Transverse colon (tissue), 4 donors: Measurements from ENCODE around the gene PSMB7.

Experiments used
- EP300 ChIP-seq: sonication (generic); formaldehyde crosslinking; IDR thresholded peaks from one replicate; pipeline ENCODE4 v1.6.1; 2017; ENCODE audit warnings: antibody characterized with exemption, low read depth
- POLR2A ChIP-seq: fragments of 450-650 bp; IDR thresholded peaks from one replicate; pipeline ENCODE4 v1.6.1; 2016; ENCODE audit warnings: antibody characterized with exemption, mild to moderate bottlenecking, moderate library complexity
- POLR2AphosphoS5 ChIP-seq, 3 donors: sonication (generic); formaldehyde crosslinking; IDR thresholded peaks; one replicate each; pipeline ENCODE4 v1.6.1; 2016; ENCODE audit warnings: antibody characterized with exemption in 3 of 3
- TF ChIP-seq, protein P1 (sequence below), 5 experiments: fragments of 200-600 bp in 3 of 5; fragments of 450-650 bp in 2 of 5; sonication (generic) in 3 of 5; IDR thresholded peaks; 1 replicate in 2 of 5; 2 replicates in 3 of 5; pipeline ENCODE4 v1.5.1; 2016 to 2017; ENCODE audit warnings: antibody characterized with exemption in 5 of 5, inconsistent platforms in 3 of 5, mild to moderate bottlenecking in 2 of 5, moderate library complexity in 1 of 5

DNA sequence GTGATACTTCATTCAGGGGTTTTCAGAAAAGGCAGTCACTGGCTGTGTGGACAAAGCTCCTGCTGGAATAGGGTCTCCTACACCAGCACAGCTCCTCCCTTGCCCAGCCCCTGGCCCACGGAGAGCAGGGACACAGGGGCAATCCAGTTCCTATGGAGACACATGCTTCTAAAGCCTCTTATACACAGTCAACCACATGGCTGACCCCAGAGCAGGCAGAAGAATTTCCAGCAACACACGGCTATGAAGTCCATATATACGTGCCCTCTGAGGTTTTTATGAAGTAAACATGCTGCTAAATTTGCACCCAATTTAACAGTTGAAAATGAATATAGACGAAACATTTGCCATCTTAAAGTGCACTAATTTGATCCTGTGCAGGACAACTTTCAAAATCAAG lies 19.4 kb downstream of the PSMB7 start:
- TF ChIP-seq, protein P1, sequence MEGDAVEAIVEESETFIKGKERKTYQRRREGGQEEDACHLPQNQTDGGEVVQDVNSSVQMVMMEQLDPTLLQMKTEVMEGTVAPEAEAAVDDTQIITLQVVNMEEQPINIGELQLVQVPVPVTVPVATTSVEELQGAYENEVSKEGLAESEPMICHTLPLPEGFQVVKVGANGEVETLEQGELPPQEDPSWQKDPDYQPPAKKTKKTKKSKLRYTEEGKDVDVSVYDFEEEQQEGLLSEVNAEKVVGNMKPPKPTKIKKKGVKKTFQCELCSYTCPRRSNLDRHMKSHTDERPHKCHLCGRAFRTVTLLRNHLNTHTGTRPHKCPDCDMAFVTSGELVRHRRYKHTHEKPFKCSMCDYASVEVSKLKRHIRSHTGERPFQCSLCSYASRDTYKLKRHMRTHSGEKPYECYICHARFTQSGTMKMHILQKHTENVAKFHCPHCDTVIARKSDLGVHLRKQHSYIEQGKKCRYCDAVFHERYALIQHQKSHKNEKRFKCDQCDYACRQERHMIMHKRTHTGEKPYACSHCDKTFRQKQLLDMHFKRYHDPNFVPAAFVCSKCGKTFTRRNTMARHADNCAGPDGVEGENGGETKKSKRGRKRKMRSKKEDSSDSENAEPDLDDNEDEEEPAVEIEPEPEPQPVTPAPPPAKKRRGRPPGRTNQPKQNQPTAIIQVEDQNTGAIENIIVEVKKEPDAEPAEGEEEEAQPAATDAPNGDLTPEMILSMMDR (IDR thresholded peaks at IDR 0.05) = no peak
- TF ChIP-seq POLR2AphosphoS5 (IDR thresholded peaks at IDR 0.05) = no peak
- no peak for TF ChIP-seq POLR2A
- TF ChIP-seq EP300 = no peak
